ENCODE data around the gene MECR. TPM values are rescaled to one million over a fixed set of nuclear protein-coding genes. Genes with fewer than 3 reads are reported as not detected.

Gene MECR
- total RNA-seq, 3 donors from 2014 or later: 29.8 to 35.4 (median 32.6) TPM

GRCh38 chr1:29213055-29213454 lies 17.7 kb downstream of the MECR start:
- no peaks in the 10 kb centered on the region for H3K9me3 Mint-ChIP-seq
- no peaks in the 10 kb centered on the region for H3K27me3 Mint-ChIP-seq (ENCODE audit: low read depth)
- H3K4me1 Mint-ChIP-seq (ENCODE audit: low read depth): no peaks in the 10 kb centered on the region
- DNase-seq (no peak), ATAC-seq (no peak)
- H3K4me3 Mint-ChIP-seq: no peak overlapping the region
- H3K36me3 Mint-ChIP-seq (ENCODE audit: insufficient read depth): peaks cover 34% of the 10 kb centered on the region

GRCh38 chr1:29211086-29212030 lies 19.4 kb downstream of the MECR start:
- Mint-ChIP-seq H3K4me3 (no peak overlapping the region), H3K27me3 (ENCODE audit: low read depth) (no peaks in the 10 kb centered on the region), H3K9me3 (no peaks in the 10 kb centered on the region), H3K4me1 (ENCODE audit: low read depth) (no peaks in the 10 kb centered on the region), H3K36me3 (ENCODE audit: insufficient read depth) (peaks cover 32% of the 10 kb centered on the region)
- ATAC-seq (no peak), DNase-seq (no peak)

- Mint-ChIP-seq H3K4me1 (ENCODE audit: low read depth) (no peaks in the 10 kb centered on the region), H3K4me3 (no peak overlapping the region), H3K36me3 (ENCODE audit: insufficient read depth) (peaks cover 34% of the 10 kb centered on the region), H3K9me3 (no peaks in the 10 kb centered on the region), H3K27me3 (ENCODE audit: low read depth) (no peaks in the 10 kb centered on the region)
- ATAC-seq (no peak), DNase-seq (no peak)
These were observed 20.3 kb downstream of the MECR start for GRCh38 chr1:29210278-29211085.

- Mint-ChIP-seq H3K4me1 (ENCODE audit: low read depth) (no peaks in the 10 kb centered on the region), H3K4me3 (no peak overlapping the region), H3K9me3 (no peaks in the 10 kb centered on the region), H3K27me3 (ENCODE audit: low read depth) (no peaks in the 10 kb centered on the region), H3K36me3 (ENCODE audit: insufficient read depth) (peaks cover 29% of the 10 kb centered on the region)
- ATAC-seq (no peak), DNase-seq (no peak)
These were observed 21.6 kb downstream of the MECR start for GRCh38 chr1:29209173-29209572.

GRCh38 chr1:29208442-29208841 lies 22.3 kb downstream of the MECR start:
- no peak overlapping the region for H3K4me3 Mint-ChIP-seq
- H3K27me3 Mint-ChIP-seq (ENCODE audit: low read depth): no peaks in the 10 kb centered on the region
- no peaks in the 10 kb centered on the region for H3K9me3 Mint-ChIP-seq
- DNase-seq (no peak), ATAC-seq (no peak)
- H3K4me1 Mint-ChIP-seq (ENCODE audit: low read depth): no peaks in the 10 kb centered on the region
- H3K36me3 Mint-ChIP-seq (ENCODE audit: insufficient read depth): peaks cover 27% of the 10 kb centered on the region

- Mint-ChIP-seq H3K4me3 (no peak overlapping the region), H3K36me3 (ENCODE audit: insufficient read depth) (peaks cover 18% of the 10 kb centered on the region), H3K27me3 (ENCODE audit: low read depth) (no peaks in the 10 kb centered on the region), H3K4me1 (ENCODE audit: low read depth) (peaks cover 4% of the 10 kb centered on the region), H3K9me3 (no peaks in the 10 kb centered on the region)
- ATAC-seq: peak; percentile 94 to 96
- DNase-seq: peak; percentile 92
These were observed 28.0 kb downstream of the MECR start for GRCh38 chr1:29202584-29203340.

GRCh38 chr1:29202053-29202452 lies 28.7 kb downstream of the MECR start:
- no peaks in the 10 kb centered on the region for H3K9me3 Mint-ChIP-seq
- H3K4me1 Mint-ChIP-seq (ENCODE audit: low read depth): peaks cover 4% of the 10 kb centered on the region
- no peaks in the 10 kb centered on the region for H3K27me3 Mint-ChIP-seq (ENCODE audit: low read depth)
- peaks cover 20% of the 10 kb centered on the region for H3K36me3 Mint-ChIP-seq (ENCODE audit: insufficient read depth)
- H3K4me3 Mint-ChIP-seq: no peak overlapping the region
- ATAC-seq: no peak
- DNase-seq: no peak

GRCh38 chr1:29201595-29202051 lies 29.1 kb downstream of the MECR start:
- H3K4me3 Mint-ChIP-seq: no peak overlapping the region
- no peak for ATAC-seq
- peaks cover 4% of the 10 kb centered on the region for H3K4me1 Mint-ChIP-seq (ENCODE audit: low read depth)

GRCh38 chr1:29200906-29201594 lies 29.7 kb downstream of the MECR start:
- H3K27me3 Mint-ChIP-seq (ENCODE audit: low read depth): no peaks in the 10 kb centered on the region
- no peak overlapping the region for H3K4me3 Mint-ChIP-seq
- ATAC-seq: no peak
- no peak for DNase-seq
- peaks cover 17% of the 10 kb centered on the region for H3K36me3 Mint-ChIP-seq (ENCODE audit: insufficient read depth)
- H3K4me1 Mint-ChIP-seq (ENCODE audit: low read depth): peaks cover 4% of the 10 kb centered on the region
- no peaks in the 10 kb centered on the region for H3K9me3 Mint-ChIP-seq

More at GRCh38 chr1:29201595-29202051, 29.1 kb downstream of the MECR start:
- no peak for DNase-seq
- H3K36me3 Mint-ChIP-seq (ENCODE audit: insufficient read depth): peaks cover 20% of the 10 kb centered on the region
- no peaks in the 10 kb centered on the region for H3K27me3 Mint-ChIP-seq (ENCODE audit: low read depth)
- H3K9me3 Mint-ChIP-seq: no peaks in the 10 kb centered on the region

GRCh38 chr1:29197993-29198392 lies 32.7 kb downstream of the MECR start:
- no peaks in the 10 kb centered on the region for H3K27me3 Mint-ChIP-seq (ENCODE audit: low read depth)
- ATAC-seq (no peak), DNase-seq (no peak)
- H3K9me3 Mint-ChIP-seq: no peaks in the 10 kb centered on the region
- peaks cover 4% of the 10 kb centered on the region for H3K4me1 Mint-ChIP-seq (ENCODE audit: low read depth)
- H3K4me3 Mint-ChIP-seq: no peak overlapping the region
- H3K36me3 Mint-ChIP-seq (ENCODE audit: insufficient read depth): peaks cover 20% of the 10 kb centered on the region

- H3K4me1 Mint-ChIP-seq (ENCODE audit: low read depth): peaks cover 1% of the 10 kb centered on the region
- ATAC-seq (peak; percentile 62 to 65), DNase-seq (no peak)
- no peaks in the 10 kb centered on the region for H3K27me3 Mint-ChIP-seq (ENCODE audit: low read depth)
- peaks cover 20% of the 10 kb centered on the region for H3K36me3 Mint-ChIP-seq (ENCODE audit: insufficient read depth)
- no peaks in the 10 kb centered on the region for H3K9me3 Mint-ChIP-seq
- H3K4me3 Mint-ChIP-seq: no peak overlapping the region
These were observed 33.2 kb downstream of the MECR start for GRCh38 chr1:29197590-29197924.

- Mint-ChIP-seq H3K36me3 (ENCODE audit: insufficient read depth) (peaks cover 18% of the 10 kb centered on the region), H3K9me3 (no peaks in the 10 kb centered on the region), H3K4me3 (no peak overlapping the region), H3K4me1 (ENCODE audit: low read depth) (no peaks in the 10 kb centered on the region), H3K27me3 (ENCODE audit: low read depth) (no peaks in the 10 kb centered on the region)
- no peak for DNase-seq
- no peak for ATAC-seq
These were observed 33.7 kb downstream of the MECR start for GRCh38 chr1:29196863-29197589.

- no peak for DNase-seq
- no peaks in the 10 kb centered on the region for H3K9me3 Mint-ChIP-seq
- H3K4me3 Mint-ChIP-seq: no peak overlapping the region
- H3K4me1 Mint-ChIP-seq (ENCODE audit: low read depth): no peaks in the 10 kb centered on the region
- no peak for ATAC-seq
- peaks cover 15% of the 10 kb centered on the region for H3K36me3 Mint-ChIP-seq (ENCODE audit: insufficient read depth)
- no peaks in the 10 kb centered on the region for H3K27me3 Mint-ChIP-seq (ENCODE audit: low read depth)
These were observed 34.8 kb downstream of the MECR start for GRCh38 chr1:29195881-29196291.

All from activated T-cell treated with anti-CD3 and anti-CD28 coated beads, Interleukin-2, amount 50 U/mL, for 4 hours (primary cell).